ENCODE data around the gene SARS1. TPM values are rescaled to one million over a fixed set of nuclear protein-coding genes. Genes with fewer than 3 reads are reported as not detected.

SARS1 gene
- total and polyA plus RNA-seq, 2 of the 13 experiments (the other 11 are each of a cell fraction or from before 2014, with no cell fraction given): 103 to 134 TPM

GRCh38 chr1:109280862-109281261 is 67.1 kb downstream of the SARS1 start:
- Histone ChIP-seq H3K4me1 (ENCODE audit: insufficient read depth, low read length) (peaks cover 75% of the 10 kb centered on the region), H3K27me3 (ENCODE audit: control insufficient read depth in 1 of 2, insufficient read depth in 2 of 2, low read length in 2 of 2) (no peaks in the 10 kb centered on the region; a peak in 1 of 5 replicates), H3K79me2 (ENCODE audit: insufficient read depth, low read length) (peaks cover 18% of the 10 kb centered on the region), H4K20me1 (ENCODE audit: insufficient read depth, low read length) (no peaks in the 10 kb centered on the region), H3K36me3 (replicated peaks in 1 of 2; ENCODE audit: control insufficient read depth in 1 of 2, insufficient read depth in 2 of 2, low read length in 2 of 2) (peaks cover 4 to 12% of the 10 kb centered on the region in 2 experiments; a peak in 2 of 5 replicates), H2AFZ (ENCODE audit: low read length) (no peak overlapping the region), H3K4me3 (replicated peaks in 1 of 3; ENCODE audit: insufficient read depth in 1 of 3, low read depth in 2 of 3, low read length in 3 of 3) (no peak overlapping the region), H3K27ac (ENCODE audit: extremely low read length, insufficient read depth, low read length) (no peak overlapping the region), H3K9ac (ENCODE audit: insufficient read depth, low read depth, low read length) (0 out of 2 replicates have a peak overlapping the region, but pooled peaks have one; percentile 27), H3K4me2 (ENCODE audit: low read depth, low read length) (peak overlapping the region; percentile 83), H3K9me3 (ENCODE audit: low read length) (no peaks in the 10 kb centered on the region)
- ATAC-seq: no peak
- intact Hi-C loops (cut with micrococcal nuclease; ENCODE audit: unreplicated experiment): no loop called here
- WGBS (ENCODE audit: low lambda C conversion rate): over 99% methylated on average over 9 of the region's 12 CpGs
- in situ Hi-C loops (cut with HindIII; ENCODE audit: extremely low pct_ligation_motif_present, low pct_unique_long_range_greater_than_20kb): no loop called here
- DNase-seq (ENCODE audit: low spot score): no peak
- ChIA-PET POLR2A (no interaction called here), CTCF (ENCODE audit: low intra/inter-chr PET ratio, low total read pairs) (no interaction called here)
- TF ChIP-seq HNRNPL (IDR thresholded peaks at IDR 0.05; ENCODE audit: low read depth, low read length) (0 out of 2 replicates have a peak, but pooled peaks have one; percentile 1), PAX8 (CRISPR knock-in tag; IDR thresholded peaks at IDR 0.05; ENCODE audit: borderline replicate concordance) (no peak), ZNF710 (CRISPR knock-in tag; IDR thresholded peaks at IDR 0.05; ENCODE audit: borderline replicate concordance) (no peak)
- FAIRE-seq: no peak
- BruUV-seq (replicated peaks): no TSS peak

GRCh38 chr1:109281680-109282496 is 68.2 kb downstream of the SARS1 start:
- Histone ChIP-seq H3K4me1 (ENCODE audit: insufficient read depth, low read length) (peaks cover 65% of the 10 kb centered on the region), H3K9me3 (ENCODE audit: low read length) (no peaks in the 10 kb centered on the region), H4K20me1 (ENCODE audit: insufficient read depth, low read length) (no peaks in the 10 kb centered on the region), H3K9ac (ENCODE audit: insufficient read depth, low read depth, low read length) (peak overlapping the region; percentile 80), H3K27me3 (ENCODE audit: control insufficient read depth in 1 of 2, insufficient read depth in 2 of 2, low read length in 2 of 2) (no peaks in the 10 kb centered on the region; a peak in 1 of 5 replicates), H3K4me2 (ENCODE audit: low read depth, low read length) (peak overlapping the region; percentile 83), H2AFZ (ENCODE audit: low read length) (no peak overlapping the region), H3K79me2 (ENCODE audit: insufficient read depth, low read length) (peaks cover 18% of the 10 kb centered on the region), H3K27ac (ENCODE audit: extremely low read length, insufficient read depth, low read length) (peak overlapping the region; percentile 85), H3K4me3 (replicated peaks in 1 of 3; ENCODE audit: insufficient read depth in 1 of 3, low read depth in 2 of 3, low read length in 3 of 3) (peak overlapping the region; percentile 75 to 99 (median 93)), H3K36me3 (replicated peaks in 1 of 2; ENCODE audit: control insufficient read depth in 1 of 2, insufficient read depth in 2 of 2, low read length in 2 of 2) (peaks cover 4 to 12% of the 10 kb centered on the region in 2 experiments; a peak in 2 of 5 replicates)
- ChIA-PET CTCF (ENCODE audit: low intra/inter-chr PET ratio, low total read pairs) (interaction anchor here (1.9 kb wide), 1 partner anchor 18 kb away, joined by 8 read pairs; no protein-coding TSS in a partner anchor), POLR2A (interaction anchor here (1.4 to 2.0 kb wide), 5 partner anchors 15 to 89 kb away, joined by 8 to 28 read pairs (median 15); partner anchors contain the start of genes MYBPHL and SARS1)
- TSS peak; percentile 51 for BruUV-seq (replicated peaks)
- in situ Hi-C loops (cut with HindIII; ENCODE audit: extremely low pct_ligation_motif_present, low pct_unique_long_range_greater_than_20kb): no loop called here
- intact Hi-C loops (cut with micrococcal nuclease; ENCODE audit: unreplicated experiment): loop anchor here (2.0 kb wide), 2 partner anchors 19 to 111 kb away; no protein-coding TSS in a partner anchor
- WGBS (ENCODE audit: low lambda C conversion rate): 57% methylated on average over 24 of the region's 28 CpGs
- FAIRE-seq: no peak
- no peak for ATAC-seq
- no peak for DNase-seq (ENCODE audit: low spot score)
- TF ChIP-seq ZNF484 (CRISPR knock-in tag; IDR thresholded peaks at IDR 0.05; ENCODE audit: borderline replicate concordance, low read depth) (no peak), AGO2 (optimal IDR thresholded peaks at IDR 0.05; ENCODE audit: low read depth, low read length) (peak; percentile 37), KLF12 (CRISPR knock-in tag; IDR thresholded peaks at IDR 0.05; ENCODE audit: borderline replicate concordance) (no peak), UBTF (CRISPR knock-in tag; IDR thresholded peaks at IDR 0.05) (peak; percentile 23; the same call in 1 of the 2 replicates), ZNF280B (CRISPR knock-in tag; IDR thresholded peaks at IDR 0.05; ENCODE audit: borderline replicate concordance) (0 out of 2 replicates have a peak, but pooled peaks have one; percentile 29), ZNF264 (CRISPR knock-in tag; IDR thresholded peaks at IDR 0.05) (no peak)

Data from HepG2 (cell line).